GM23338 (cell line): ENCODE data around the gene CPNE6.

ENCODE experiments used
- CTCF ChIP-seq, 2 experiments: fragments of 200-600 bp in 1 of 2; sonication (generic) in 1 of 2; conservative IDR thresholded peaks; 2 replicates each; pipeline versions ENCODE4 v1.5.1 to v1.6.1; 2016 to 2017; ENCODE audit warnings: antibody characterized with exemption in 2 of 2, low read depth in 2 of 2, mild to moderate bottlenecking in 2 of 2, moderate library complexity in 1 of 2
- ETS1 ChIP-seq: IDR thresholded peaks from 2 replicates; pipeline ENCODE4 v1.6.1; 2016; ENCODE audit warnings: antibody characterized with exemption
- EZH2 ChIP-seq: fragments of 200-600 bp; sonication (generic); IDR thresholded peaks from one replicate; pipeline ENCODE4 v1.8.0; 2017; ENCODE audit warnings: antibody characterized with exemption, mild to moderate bottlenecking, low read depth; ENCODE audit not compliant: unreplicated experiment
- EZH2phosphoT487 ChIP-seq: fragments of 200-600 bp; sonication (generic); IDR thresholded peaks from one replicate; pipeline ENCODE4 v1.8.1; 2018; ENCODE audit warnings: antibody characterized with exemption; ENCODE audit not compliant: unreplicated experiment
- JUNB ChIP-seq: IDR thresholded peaks from one replicate; pipeline ENCODE4 v1.6.1; 2016; ENCODE audit warnings: antibody characterized with exemption; ENCODE audit not compliant: unreplicated experiment
- ZNF331 ChIP-seq: fragments of 250-450 bp; sonication (Bioruptor Pico); IDR thresholded peaks from 2 replicates; pipeline ENCODE4 v1.5.0; 2020; ENCODE audit warnings: low read depth, mild to moderate bottlenecking, moderate library complexity

GRCh38 chr14:24038686-24039085 lies 32.7 kb upstream of the CPNE6 start:
- TF ChIP-seq EZH2phosphoT487 = no peak
- no peak for TF ChIP-seq ZNF331 (CRISPR knock-in tag)
- TF ChIP-seq CTCF (conservative IDR thresholded peaks at IDR 0.05; ENCODE audit: low read depth in 2 of 2) = no peak
- TF ChIP-seq EZH2 = no peak
- no peak for TF ChIP-seq JUNB
- TF ChIP-seq ETS1 = no peak
